Epithelial cell of proximal tubule (primary cell): ENCODE measurements around the gene ORC6. TPM values are rescaled to one million over a fixed set of nuclear protein-coding genes. Genes with fewer than 3 reads are reported as not detected.
"Not testable (repeated sequence)": the region's sequence is repeated elsewhere in the genome, so short reads cannot be mapped to it uniquely, and the experiment has no call there.

Experiments used
- DNase-seq: peaks from one replicate; pipeline ENCODE4 v3.0.0-alpha.2; 2011; ENCODE audit warnings: low read depth
- H3K4me3 ChIP-seq: 2 replicates; pipeline ENCODE4 v1.5.1; 2011; ENCODE audit warnings: low read depth, mild to moderate bottlenecking, low read length
- total RNA-seq: library from RNA; depleted of rRNA; stranded (reverse); fragments of >200 nt; gene quantifications from 2 replicates; pipeline ENCODE4 v1.2.3, GENCODE V29; 2015
- TF ChIP-seq, protein P1 (sequence below): conservative IDR thresholded peaks from 2 replicates; pipeline ENCODE4 v1.5.1; 2012; ENCODE audit warnings: low read depth, mild to moderate bottlenecking, low read length

Gene ORC6
- total RNA-seq, 1 donor from 2014 or later, result 34.1 TPM

DNA sequence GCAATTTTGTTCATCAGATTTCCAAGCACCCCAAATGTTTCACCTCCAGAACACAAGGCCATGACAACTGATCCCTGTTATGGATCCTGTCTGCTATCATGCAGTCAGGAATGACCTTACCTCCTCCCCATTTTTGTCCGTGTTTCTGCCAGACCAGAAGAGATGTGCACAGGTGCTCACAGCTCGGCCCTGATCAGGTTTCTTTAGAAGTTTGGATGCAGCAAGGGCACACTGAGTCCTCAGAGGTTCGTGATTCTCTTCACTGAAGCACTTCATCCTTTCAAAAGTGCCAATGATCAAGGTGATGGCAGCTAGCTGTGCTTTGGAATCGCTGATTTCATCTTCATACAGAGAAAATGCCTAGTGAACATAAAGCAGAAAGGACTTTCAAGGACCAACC, 27.3 kb upstream of the ORC6 start:
- no peak overlapping the region for H3K4me3 ChIP-seq
- TF ChIP-seq, protein P1, sequence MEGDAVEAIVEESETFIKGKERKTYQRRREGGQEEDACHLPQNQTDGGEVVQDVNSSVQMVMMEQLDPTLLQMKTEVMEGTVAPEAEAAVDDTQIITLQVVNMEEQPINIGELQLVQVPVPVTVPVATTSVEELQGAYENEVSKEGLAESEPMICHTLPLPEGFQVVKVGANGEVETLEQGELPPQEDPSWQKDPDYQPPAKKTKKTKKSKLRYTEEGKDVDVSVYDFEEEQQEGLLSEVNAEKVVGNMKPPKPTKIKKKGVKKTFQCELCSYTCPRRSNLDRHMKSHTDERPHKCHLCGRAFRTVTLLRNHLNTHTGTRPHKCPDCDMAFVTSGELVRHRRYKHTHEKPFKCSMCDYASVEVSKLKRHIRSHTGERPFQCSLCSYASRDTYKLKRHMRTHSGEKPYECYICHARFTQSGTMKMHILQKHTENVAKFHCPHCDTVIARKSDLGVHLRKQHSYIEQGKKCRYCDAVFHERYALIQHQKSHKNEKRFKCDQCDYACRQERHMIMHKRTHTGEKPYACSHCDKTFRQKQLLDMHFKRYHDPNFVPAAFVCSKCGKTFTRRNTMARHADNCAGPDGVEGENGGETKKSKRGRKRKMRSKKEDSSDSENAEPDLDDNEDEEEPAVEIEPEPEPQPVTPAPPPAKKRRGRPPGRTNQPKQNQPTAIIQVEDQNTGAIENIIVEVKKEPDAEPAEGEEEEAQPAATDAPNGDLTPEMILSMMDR, result no peak
- DNase-seq, result no peak

DNA sequence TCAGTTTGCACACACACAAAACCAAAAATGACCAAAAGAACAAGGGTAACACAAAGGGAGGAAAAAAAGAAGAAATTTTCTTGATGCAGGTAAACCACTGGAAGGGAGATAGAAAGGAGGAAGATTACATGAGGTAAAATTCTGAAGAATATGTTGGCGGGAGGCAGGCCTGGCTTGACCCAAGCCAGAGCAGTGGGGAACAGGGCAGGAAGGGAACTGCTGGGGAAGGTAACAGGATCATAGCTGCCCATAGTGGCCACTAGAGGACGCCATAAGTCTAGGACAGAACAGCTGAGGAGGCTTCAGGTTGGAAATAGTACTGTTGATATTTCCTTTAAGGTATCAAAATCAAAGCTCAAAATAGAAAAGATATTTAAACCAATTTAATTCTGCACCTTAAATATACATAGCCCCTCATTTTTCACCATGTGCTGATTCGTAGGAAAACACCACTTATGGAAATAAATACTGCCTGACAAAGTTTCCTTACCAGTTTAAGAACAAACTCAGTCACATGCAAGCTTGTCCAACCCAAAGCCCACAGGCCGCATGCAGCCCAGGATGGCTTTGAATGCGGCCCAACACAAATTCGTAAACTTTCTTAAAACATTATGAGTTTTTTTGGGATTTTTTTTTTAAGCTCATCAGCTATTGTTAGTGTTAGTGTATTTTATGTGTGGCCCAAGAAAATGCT, 16.0 kb upstream of the ORC6 start:
- no peak for DNase-seq

DNA sequence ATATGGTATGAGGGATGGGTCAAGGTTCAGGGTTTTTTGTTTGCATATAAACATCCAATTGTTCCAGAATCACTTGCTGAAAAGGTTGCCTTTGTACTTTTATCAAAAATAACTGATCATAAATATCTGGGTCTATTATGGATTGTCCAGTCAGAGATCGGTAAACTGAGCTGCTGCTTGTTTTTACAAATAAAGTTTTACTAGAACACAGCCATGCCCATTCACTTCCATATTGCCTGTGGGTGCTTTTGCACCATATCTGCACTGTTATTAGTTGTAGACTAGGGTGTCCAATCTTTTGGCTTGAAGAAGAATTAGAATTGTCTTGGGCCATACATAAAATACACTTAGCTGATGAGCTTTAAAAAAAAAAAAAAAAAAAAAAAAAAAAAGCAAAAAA, 11.5 kb upstream of the ORC6 start:
- not testable (repeated sequence) for DNase-seq, H3K4me3 ChIP-seq

More for the DNA sequence above, 16.0 kb upstream of the ORC6 start:
- H3K4me3 ChIP-seq, result no peak overlapping the region
- TF ChIP-seq, protein P1, result peak; percentile 99

DNA sequence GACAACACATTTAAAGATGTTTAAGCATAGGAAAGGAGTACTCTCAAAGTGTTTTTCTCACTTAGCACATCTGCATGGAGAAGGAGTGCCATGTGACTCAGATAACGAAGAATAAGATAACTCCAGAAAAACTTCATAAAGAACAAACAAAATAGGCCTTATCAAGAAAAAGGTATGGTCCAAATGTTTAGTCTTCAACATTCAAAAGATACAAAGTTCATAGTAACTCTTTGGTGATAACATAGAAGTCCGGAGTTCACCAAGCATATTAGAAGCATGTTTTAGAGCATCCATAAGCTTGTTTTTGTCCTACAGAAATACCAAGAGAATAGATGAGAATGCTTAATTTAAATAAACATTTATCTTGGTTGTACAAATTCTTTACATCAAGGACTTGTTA, 7.6 kb upstream of the ORC6 start:
- not testable (repeated sequence) for H3K4me3 ChIP-seq, DNase-seq

DNA sequence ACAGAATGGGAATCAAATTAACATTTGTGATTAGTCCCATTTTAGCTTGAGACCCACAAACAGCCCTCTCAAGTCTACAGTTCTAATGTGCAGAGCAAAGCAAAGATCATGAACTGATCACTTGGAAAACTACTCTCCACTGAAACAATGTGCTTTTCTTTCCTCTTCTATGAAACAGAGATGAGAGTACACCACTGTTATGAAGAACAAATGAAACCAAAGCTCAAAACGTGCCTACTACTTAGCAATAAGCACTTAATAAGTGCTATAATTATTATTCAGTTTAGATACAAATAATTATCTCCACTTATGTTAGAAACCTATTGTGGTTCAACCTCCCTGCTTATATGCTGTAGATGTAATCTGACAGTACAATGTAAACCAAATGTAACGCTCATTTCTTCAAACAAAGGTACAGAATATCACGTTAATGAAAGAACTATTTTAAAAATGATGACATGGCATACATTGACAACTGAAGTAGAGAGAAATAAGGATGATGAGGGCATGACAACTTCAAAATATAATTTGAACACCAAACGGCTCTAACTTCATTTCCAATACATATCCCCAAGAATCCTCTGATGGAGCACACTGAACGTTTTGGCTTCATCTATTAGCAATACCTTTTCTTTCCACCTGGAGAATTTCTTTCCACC, 2.5 kb upstream of the ORC6 start:
- peak overlapping the region; percentile 91 for H3K4me3 ChIP-seq
- TF ChIP-seq, protein P1, result no peak
- DNase-seq, result no peak

DNA sequence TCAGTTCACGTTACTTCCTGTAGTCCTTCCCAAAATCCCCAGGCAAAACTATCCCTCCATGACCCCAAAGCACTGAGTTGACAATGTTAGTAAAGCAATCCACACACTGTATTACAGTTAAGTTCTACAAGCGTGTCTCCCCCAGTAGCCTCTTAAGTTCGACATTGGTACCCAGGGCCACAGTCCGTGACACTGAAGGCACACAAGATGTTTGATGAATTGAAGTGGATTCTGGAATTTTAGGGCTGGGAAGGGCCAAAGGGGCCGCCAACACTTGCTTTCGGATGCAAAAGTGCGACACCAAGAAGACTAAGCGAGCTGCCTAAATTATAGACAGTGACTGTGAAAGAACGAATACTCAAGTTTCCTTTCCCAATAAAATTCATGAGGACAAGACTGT, 2.0 kb upstream of the ORC6 start:
- TF ChIP-seq, protein P1, result no peak
- peak overlapping the region; percentile 91 for H3K4me3 ChIP-seq
- DNase-seq, result no peak

DNA sequence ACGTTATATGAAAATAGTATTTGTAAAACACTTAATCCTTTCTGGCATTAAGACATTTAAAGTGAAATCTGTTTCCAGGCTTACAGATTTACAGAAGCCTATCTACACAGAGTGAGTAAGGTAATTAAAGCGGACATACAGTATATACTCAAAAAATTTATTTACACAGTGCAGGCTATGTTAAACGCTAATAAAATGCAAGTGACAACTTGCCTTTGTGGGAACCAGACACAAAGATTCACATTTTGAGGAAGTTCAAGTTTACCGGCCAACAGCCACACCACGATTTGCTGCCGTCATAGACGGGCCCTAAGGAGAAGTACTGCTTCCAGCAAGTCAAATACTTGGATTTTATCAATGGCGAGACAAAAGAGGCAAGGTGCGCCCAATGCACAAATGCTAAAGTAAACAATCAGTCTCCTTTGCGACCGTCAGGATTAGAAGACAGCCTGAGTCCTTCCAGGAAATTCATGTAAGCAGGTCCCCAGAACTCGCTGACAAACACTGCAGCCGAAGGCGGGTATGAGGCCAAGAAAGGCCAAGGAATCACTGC, 1.3 kb upstream of the ORC6 start:
- DNase-seq, result no peak

More for the DNA sequence above, 1.3 kb upstream of the ORC6 start:
- peak overlapping the region; percentile 91 for H3K4me3 ChIP-seq
- TF ChIP-seq, protein P1, result no peak
